Esophagus muscularis mucosa (tissue), 4 donors: ENCODE measurements around the gene HS3ST3A1. TPM values are rescaled to one million over a fixed set of nuclear protein-coding genes. Genes with fewer than 3 reads are reported as not detected.

Source experiments
- DNase-seq: peaks from one replicate; pipeline ENCODE4 v3.0.0-alpha.2; 2017; ENCODE audit errors: extremely low spot score
- H3K27ac ChIP-seq, 4 donors: fragments of 200-600 bp; sonication (generic); replicated peaks in 1 of 4; 1 replicate in 3 of 4; 2 replicates in 1 of 4; pipeline ENCODE4 v1.5.1; 2016 to 2019; ENCODE audit warnings: mild to moderate bottlenecking in 1 of 4
- H3K27me3 ChIP-seq, 4 donors: fragments of 200-600 bp; sonication (generic); one replicate each; pipeline versions ENCODE4 v1.5.1 to v1.6.0; 2016 to 2019
- H3K36me3 ChIP-seq, 4 donors: fragments of 200-600 bp; sonication (generic); one replicate each; pipeline ENCODE4 v1.5.1; 2016 to 2019
- H3K4me1 ChIP-seq, 4 donors: fragments of 200-600 bp; sonication (generic); one replicate each; pipeline ENCODE4 v1.5.1; 2016 to 2019
- H3K4me3 ChIP-seq, 4 donors: fragments of 200-600 bp; sonication (generic); 1 replicate in 2 of 4; 2 replicates in 2 of 4; pipeline ENCODE4 v1.5.1; 2016 to 2019; ENCODE audit warnings: mild to moderate bottlenecking in 4 of 4, moderate library complexity in 1 of 4
- H3K9me3 ChIP-seq, 4 donors: fragments of 200-600 bp; sonication (generic); 1 replicate in 3 of 4; 2 replicates in 1 of 4; pipeline ENCODE4 v1.5.1; 2016 to 2019
- CTCF ChIP-seq, 3 experiments: fragments of 200-600 bp in 2 of 3; fragments of 450-650 bp in 1 of 3; sonication (generic) in 2 of 3; IDR thresholded peaks; one replicate each; pipeline ENCODE4 v1.5.1; 2017 to 2019; ENCODE audit warnings: antibody characterized with exemption in 3 of 3, mild to moderate bottlenecking in 2 of 3, moderate library complexity in 1 of 3
- EP300 ChIP-seq: sonication (generic); formaldehyde crosslinking; IDR thresholded peaks from one replicate; pipeline ENCODE4 v1.6.1; 2017; ENCODE audit warnings: antibody characterized with exemption
- POLR2A ChIP-seq: fragments of 450-650 bp; IDR thresholded peaks from one replicate; pipeline ENCODE4 v1.6.1; 2017; ENCODE audit warnings: antibody characterized with exemption, moderate library complexity, mild to moderate bottlenecking, low read depth
- POLR2AphosphoS5 ChIP-seq, 2 donors: sonication (generic); formaldehyde crosslinking; IDR thresholded peaks; one replicate each; pipeline ENCODE4 v1.6.1; 2017; ENCODE audit warnings: antibody characterized with exemption in 2 of 2
- WGBS: methylation state at CpG from one replicate; pipeline ENCODE4 v1.1.5; 2018; 5-methylcytosine and 5-hydroxymethylcytosine counted together
- intact Hi-C: fragments of 100-400 bp; cut with DNase I; formaldehyde crosslinking; loops from one replicate; pipeline ENCODE4 v1.15.1; 2023
- total RNA-seq, 4 donors: library from RNA; depleted of rRNA; stranded (reverse); fragments of >200 nt; gene quantifications; one replicate each; pipeline versions ENCODE4 v1.1.0 to v1.2.1, GENCODE V29; 2016

Gene HS3ST3A1
- total RNA-seq, 4 donors from 2014 or later: 5.7 to 10.4 (median 7.7) TPM

GRCh38 chr17:13576661-13577526 is 24.8 kb downstream of the HS3ST3A1 start:
- Histone ChIP-seq H3K27ac (no peak overlapping the region), H3K27me3 (peaks cover 0 to 22% (median 0%) of the 10 kb centered on the region in 4 donors), H3K36me3 (no peaks in the 10 kb centered on the region), H3K9me3 (no peaks in the 10 kb centered on the region), H3K4me1 (peaks cover 0 to 7% (median 0%) of the 10 kb centered on the region in 4 donors), H3K4me3 (no peak overlapping the region)
- intact Hi-C loops: no loop called here
- WGBS: 92% methylated on average over 3 of the region's 3 CpGs
- no peak for DNase-seq
- TF ChIP-seq EP300 (no peak), POLR2A (no peak), CTCF (IDR thresholded peaks at IDR 0.05) (no peak), POLR2AphosphoS5 (IDR thresholded peaks at IDR 0.05) (no peak)

DNA sequence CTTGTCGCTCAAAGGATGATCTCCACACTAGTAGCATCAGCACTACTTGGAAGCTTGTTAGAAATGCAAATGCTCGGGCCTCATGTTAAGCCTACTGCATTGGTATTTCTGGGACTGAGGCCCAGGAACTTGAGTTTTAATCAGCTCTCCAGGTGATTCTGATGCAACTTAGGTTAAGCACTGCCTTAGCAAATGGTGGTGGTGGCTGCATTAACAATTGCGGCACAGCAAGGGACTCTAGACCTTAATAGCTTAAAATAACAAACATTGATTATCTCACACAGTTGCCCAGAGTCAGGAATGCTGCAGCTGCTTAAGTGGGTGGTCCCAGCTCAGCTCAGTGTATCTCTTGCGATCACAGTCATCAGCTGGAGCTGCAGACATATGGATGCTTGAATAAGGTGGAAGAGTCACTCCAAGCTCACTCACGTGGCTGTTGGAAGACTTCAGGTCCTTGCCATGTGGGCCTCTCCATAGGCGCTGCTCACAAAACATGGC is 25.8 kb downstream of the HS3ST3A1 start:
- no peaks in the 10 kb centered on the region for H3K36me3 ChIP-seq
- no peaks in the 10 kb centered on the region for H3K9me3 ChIP-seq
- 63% methylated on average over 5 of the region's 6 CpGs for WGBS
- no peak overlapping the region for H3K27ac ChIP-seq
- no peak for DNase-seq
- no peak overlapping the region for H3K4me3 ChIP-seq
- TF ChIP-seq POLR2A (no peak), CTCF (IDR thresholded peaks at IDR 0.05) (no peak), POLR2AphosphoS5 (IDR thresholded peaks at IDR 0.05) (no peak), EP300 (no peak)
- peaks cover 0 to 7% (median 0%) of the 10 kb centered on the region in 4 donors for H3K4me1 ChIP-seq
- intact Hi-C loops: no loop called here
- peaks cover 0 to 20% (median 0%) of the 10 kb centered on the region in 4 donors for H3K27me3 ChIP-seq

- peaks cover 0 to 8% (median 0%) of the 10 kb centered on the region in 4 donors for H3K4me1 ChIP-seq
- peaks cover 0 to 20% (median 0%) of the 10 kb centered on the region in 4 donors for H3K27me3 ChIP-seq
- no peak for TF ChIP-seq CTCF (IDR thresholded peaks at IDR 0.05)
- no peak for TF ChIP-seq POLR2A
- TF ChIP-seq POLR2AphosphoS5 (IDR thresholded peaks at IDR 0.05): no peak
- TF ChIP-seq EP300: no peak
- H3K27ac ChIP-seq: no peak overlapping the region
- H3K9me3 ChIP-seq: no peaks in the 10 kb centered on the region
- no peak for DNase-seq
- H3K4me3 ChIP-seq: no peak overlapping the region
- H3K36me3 ChIP-seq: no peaks in the 10 kb centered on the region
- WGBS: 51% methylated on average over 2 of the region's 2 CpGs
- intact Hi-C loops: no loop called here
Observed at GRCh38 chr17:13575466-13575865, 26.3 kb downstream of the HS3ST3A1 start.

- H3K36me3 ChIP-seq: no peaks in the 10 kb centered on the region
- 54% methylated on average over 3 of the region's 3 CpGs for WGBS
- TF ChIP-seq POLR2A (no peak), CTCF (IDR thresholded peaks at IDR 0.05) (no peak), POLR2AphosphoS5 (IDR thresholded peaks at IDR 0.05) (no peak), EP300 (no peak)
- intact Hi-C loops: no loop called here
- no peak for DNase-seq
- H3K4me3 ChIP-seq: no peak overlapping the region
- peaks cover 0 to 22% (median 0%) of the 10 kb centered on the region in 4 donors for H3K27me3 ChIP-seq
- no peak overlapping the region for H3K27ac ChIP-seq
- H3K9me3 ChIP-seq: peaks cover 0 to 2% (median 0%) of the 10 kb centered on the region in 4 donors
- peaks cover 0 to 11% (median 0%) of the 10 kb centered on the region in 4 donors for H3K4me1 ChIP-seq
Observed at GRCh38 chr17:13572581-13572980, 29.1 kb downstream of the HS3ST3A1 start.
